ENCODE results near the gene TAMALIN.

- TF ChIP-seq CTCF (conservative IDR thresholded peaks at IDR 0.05; ENCODE audit: low read length): no peak
- TF ChIP-seq EZH2phosphoT487 (IDR thresholded peaks at IDR 0.05; ENCODE audit: borderline replicate concordance): no peak
Measured at GRCh38 chr12:51977320-51977753, 29.4 kb upstream of the TAMALIN start.
